Measurements from ENCODE around the gene HDAC9.

HDAC9 gene

GRCh38 chr7:18905316-18905943, 409.9 kb downstream of the HDAC9 start:
- H3K36me3 ChIP-seq (ENCODE audit: control insufficient read depth in 2 of 2, insufficient read depth in 2 of 2, low read length in 2 of 2), result no peaks in the 10 kb centered on the region

DNA sequence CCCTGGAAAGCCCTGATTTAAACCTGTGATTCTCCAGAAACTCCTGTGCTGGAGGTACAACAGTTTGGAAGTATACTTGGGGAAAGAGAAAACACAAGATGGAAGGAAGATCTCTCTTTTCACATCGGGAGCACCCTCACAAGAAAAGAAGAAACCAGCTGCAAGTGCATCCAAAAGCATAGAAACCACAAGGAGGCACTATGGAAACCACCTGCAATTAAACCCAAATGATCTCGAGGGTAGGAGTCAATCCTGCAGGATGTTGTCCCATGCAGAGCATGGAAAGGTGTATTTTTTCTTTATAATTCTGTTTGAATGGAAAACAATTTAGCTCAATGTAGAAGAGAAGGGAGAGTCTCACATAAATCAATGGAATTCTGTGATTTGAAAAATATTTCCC, 411.4 kb downstream of the HDAC9 start:
- Histone ChIP-seq H3K36me3 (ENCODE audit: control insufficient read depth in 2 of 2, insufficient read depth in 2 of 2, low read length in 2 of 2) (no peaks in the 10 kb centered on the region), H3K9ac (ENCODE audit: low read length in 2 of 2) (no peak overlapping the region), H3K27me3 (ENCODE audit: control insufficient read depth in 1 of 2, insufficient read depth in 2 of 2, low read length in 2 of 2) (no peaks in the 10 kb centered on the region), H3K4me3 (ENCODE audit: low read length in 2 of 2) (no peak overlapping the region), H3K27ac (ENCODE audit: low read length) (no peak overlapping the region), H3K4me1 (ENCODE audit: control insufficient read depth, insufficient read depth, low read length) (no peaks in the 10 kb centered on the region), H3K9me3 (ENCODE audit: control insufficient read depth in 2 of 2, low read length in 2 of 2) (no peaks in the 10 kb centered on the region)

More at GRCh38 chr7:18905316-18905943, 409.9 kb downstream of the HDAC9 start:
- Histone ChIP-seq H3K9ac (ENCODE audit: low read length in 2 of 2) (no peak overlapping the region), H3K4me3 (ENCODE audit: low read length in 2 of 2) (no peak overlapping the region), H3K9me3 (ENCODE audit: control insufficient read depth in 2 of 2, low read length in 2 of 2) (no peaks in the 10 kb centered on the region), H3K27me3 (ENCODE audit: control insufficient read depth in 1 of 2, insufficient read depth in 2 of 2, low read length in 2 of 2) (no peaks in the 10 kb centered on the region), H3K4me1 (ENCODE audit: control insufficient read depth, insufficient read depth, low read length) (no peaks in the 10 kb centered on the region), H3K27ac (ENCODE audit: low read length) (no peak overlapping the region)

DNA sequence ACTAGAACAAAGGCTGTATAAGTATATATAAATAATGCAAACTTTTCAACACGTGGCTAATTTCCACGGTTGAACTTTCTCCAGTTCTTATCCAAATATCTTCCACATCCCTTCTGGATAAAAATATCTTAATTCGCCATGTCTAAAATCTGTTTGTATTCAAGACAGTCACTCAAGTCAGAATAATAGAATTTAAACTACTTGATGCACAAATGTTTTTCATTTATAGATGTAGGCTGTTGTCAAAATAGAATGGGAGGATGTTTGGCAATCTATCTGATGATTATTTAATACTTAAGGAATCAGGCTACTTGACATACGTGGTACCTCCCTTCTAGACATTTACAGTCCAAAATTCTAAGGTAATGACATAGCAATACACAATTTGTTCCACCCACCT, 417.6 kb downstream of the HDAC9 start:
- no peak overlapping the region for H3K9ac ChIP-seq (ENCODE audit: low read length in 2 of 2)
- H3K9me3 ChIP-seq (ENCODE audit: control insufficient read depth in 2 of 2, low read length in 2 of 2), result no peaks in the 10 kb centered on the region
- H3K27ac ChIP-seq (ENCODE audit: low read length), result no peak overlapping the region
- H3K27me3 ChIP-seq (ENCODE audit: control insufficient read depth in 1 of 2, insufficient read depth in 2 of 2, low read length in 2 of 2), result no peaks in the 10 kb centered on the region
- H3K36me3 ChIP-seq (ENCODE audit: control insufficient read depth in 2 of 2, insufficient read depth in 2 of 2, low read length in 2 of 2), result no peaks in the 10 kb centered on the region
- no peak overlapping the region for H3K4me3 ChIP-seq (ENCODE audit: low read length in 2 of 2)
- H3K4me1 ChIP-seq (ENCODE audit: control insufficient read depth, insufficient read depth, low read length), result no peaks in the 10 kb centered on the region

GRCh38 chr7:18916826-18917225, 421.3 kb downstream of the HDAC9 start:
- Histone ChIP-seq H3K9ac (ENCODE audit: low read length in 2 of 2) (no peak overlapping the region), H3K36me3 (ENCODE audit: control insufficient read depth in 2 of 2, insufficient read depth in 2 of 2, low read length in 2 of 2) (no peaks in the 10 kb centered on the region), H3K27ac (ENCODE audit: low read length) (no peak overlapping the region), H3K27me3 (ENCODE audit: control insufficient read depth in 1 of 2, insufficient read depth in 2 of 2, low read length in 2 of 2) (no peaks in the 10 kb centered on the region), H3K4me3 (ENCODE audit: low read length in 2 of 2) (no peak overlapping the region), H3K4me1 (ENCODE audit: control insufficient read depth, insufficient read depth, low read length) (no peaks in the 10 kb centered on the region), H3K9me3 (ENCODE audit: control insufficient read depth in 2 of 2, low read length in 2 of 2) (no peaks in the 10 kb centered on the region)

GRCh38 chr7:18927134-18927533, 431.6 kb downstream of the HDAC9 start:
- H3K27me3 ChIP-seq (ENCODE audit: control insufficient read depth in 1 of 2, insufficient read depth in 2 of 2, low read length in 2 of 2), result no peaks in the 10 kb centered on the region
- no peaks in the 10 kb centered on the region for H3K9me3 ChIP-seq (ENCODE audit: control insufficient read depth in 2 of 2, low read length in 2 of 2)
- H3K9ac ChIP-seq (ENCODE audit: low read length in 2 of 2), result no peak overlapping the region
- H3K4me1 ChIP-seq (ENCODE audit: control insufficient read depth, insufficient read depth, low read length), result no peaks in the 10 kb centered on the region
- no peak overlapping the region for H3K4me3 ChIP-seq (ENCODE audit: low read length in 2 of 2)
- no peaks in the 10 kb centered on the region for H3K36me3 ChIP-seq (ENCODE audit: control insufficient read depth in 2 of 2, insufficient read depth in 2 of 2, low read length in 2 of 2)
- no peak overlapping the region for H3K27ac ChIP-seq (ENCODE audit: low read length)

- no peaks in the 10 kb centered on the region for H3K27me3 ChIP-seq (ENCODE audit: control insufficient read depth in 1 of 2, insufficient read depth in 2 of 2, low read length in 2 of 2)
- no peaks in the 10 kb centered on the region for H3K36me3 ChIP-seq (ENCODE audit: control insufficient read depth in 2 of 2, insufficient read depth in 2 of 2, low read length in 2 of 2)
- H3K9ac ChIP-seq (ENCODE audit: low read length in 2 of 2), result no peak overlapping the region
- H3K4me1 ChIP-seq (ENCODE audit: control insufficient read depth, insufficient read depth, low read length), result no peaks in the 10 kb centered on the region
- H3K4me3 ChIP-seq (ENCODE audit: low read length in 2 of 2), result no peak overlapping the region
- H3K9me3 ChIP-seq (ENCODE audit: control insufficient read depth in 2 of 2, low read length in 2 of 2), result no peaks in the 10 kb centered on the region
- H3K27ac ChIP-seq (ENCODE audit: low read length), result no peak overlapping the region
Observed at GRCh38 chr7:18936265-18936664, 440.7 kb downstream of the HDAC9 start.

- Histone ChIP-seq H3K4me3 (ENCODE audit: low read length in 2 of 2) (no peak overlapping the region), H3K9ac (ENCODE audit: low read length in 2 of 2) (no peak overlapping the region), H3K27ac (ENCODE audit: low read length) (no peak overlapping the region), H3K36me3 (ENCODE audit: control insufficient read depth in 2 of 2, insufficient read depth in 2 of 2, low read length in 2 of 2) (no peaks in the 10 kb centered on the region), H3K9me3 (ENCODE audit: control insufficient read depth in 2 of 2, low read length in 2 of 2) (no peaks in the 10 kb centered on the region), H3K27me3 (ENCODE audit: control insufficient read depth in 1 of 2, insufficient read depth in 2 of 2, low read length in 2 of 2) (no peaks in the 10 kb centered on the region), H3K4me1 (ENCODE audit: control insufficient read depth, insufficient read depth, low read length) (no peaks in the 10 kb centered on the region)
Observed at GRCh38 chr7:18939771-18940592, 444.4 kb downstream of the HDAC9 start.

DNA sequence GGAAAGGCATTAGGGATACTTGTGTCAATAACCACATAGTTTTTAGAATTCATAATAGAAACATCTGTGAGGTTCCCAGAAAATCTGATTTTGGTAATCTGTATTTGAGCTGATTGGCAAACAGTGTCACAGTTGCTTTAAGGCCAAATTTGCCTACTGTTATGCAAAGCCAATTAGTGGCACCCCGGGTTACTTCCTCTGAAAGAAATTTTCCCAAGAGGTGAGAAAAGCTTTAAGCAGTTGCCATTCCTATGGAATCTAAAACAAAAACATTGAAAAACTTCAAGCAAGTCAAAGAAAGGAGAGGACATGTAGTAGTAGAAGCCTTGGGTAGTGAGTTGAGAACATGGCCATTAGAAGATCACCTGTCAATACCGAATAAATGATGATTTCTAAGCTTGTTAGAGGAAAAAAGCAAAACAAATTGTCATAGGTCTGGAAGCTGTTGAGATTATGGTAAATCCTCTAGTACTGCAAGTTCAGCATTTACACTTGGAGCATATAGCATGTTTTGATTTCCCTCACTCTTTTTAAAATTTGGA, 445.1 kb downstream of the HDAC9 start:
- no peak overlapping the region for H3K4me3 ChIP-seq (ENCODE audit: low read length in 2 of 2)
- H3K9ac ChIP-seq (ENCODE audit: low read length in 2 of 2), result no peak overlapping the region
- no peaks in the 10 kb centered on the region for H3K36me3 ChIP-seq (ENCODE audit: control insufficient read depth in 2 of 2, insufficient read depth in 2 of 2, low read length in 2 of 2)
- no peaks in the 10 kb centered on the region for H3K27me3 ChIP-seq (ENCODE audit: control insufficient read depth in 1 of 2, insufficient read depth in 2 of 2, low read length in 2 of 2)
- no peaks in the 10 kb centered on the region for H3K9me3 ChIP-seq (ENCODE audit: control insufficient read depth in 2 of 2, low read length in 2 of 2)
- H3K4me1 ChIP-seq (ENCODE audit: control insufficient read depth, insufficient read depth, low read length), result no peaks in the 10 kb centered on the region
- H3K27ac ChIP-seq (ENCODE audit: low read length), result no peak overlapping the region

DNA sequence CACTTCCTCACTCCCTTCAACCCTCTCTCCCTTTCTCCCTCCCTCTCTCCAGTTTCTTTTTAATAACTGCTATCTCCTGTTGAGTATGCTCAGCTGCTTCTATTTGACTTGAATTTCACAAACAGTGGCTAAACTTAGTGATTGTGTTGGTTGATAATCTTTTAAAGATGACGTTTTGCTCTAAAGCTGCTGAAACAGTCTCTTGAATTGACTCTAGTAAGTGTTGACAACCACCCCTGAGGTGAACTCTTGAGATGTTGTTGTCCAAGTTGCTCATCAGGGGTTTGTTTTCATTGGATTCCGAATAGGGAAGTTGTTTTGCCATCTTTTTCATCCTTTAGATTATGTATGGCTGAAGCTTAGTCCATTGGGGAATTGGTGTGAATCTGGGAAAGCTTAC, 445.7 kb downstream of the HDAC9 start:
- Histone ChIP-seq H3K27ac (ENCODE audit: low read length) (no peak overlapping the region), H3K9me3 (ENCODE audit: control insufficient read depth in 2 of 2, low read length in 2 of 2) (no peaks in the 10 kb centered on the region), H3K27me3 (ENCODE audit: control insufficient read depth in 1 of 2, insufficient read depth in 2 of 2, low read length in 2 of 2) (no peaks in the 10 kb centered on the region), H3K36me3 (ENCODE audit: control insufficient read depth in 2 of 2, insufficient read depth in 2 of 2, low read length in 2 of 2) (no peaks in the 10 kb centered on the region), H3K9ac (ENCODE audit: low read length in 2 of 2) (no peak overlapping the region), H3K4me1 (ENCODE audit: control insufficient read depth, insufficient read depth, low read length) (no peaks in the 10 kb centered on the region), H3K4me3 (ENCODE audit: low read length in 2 of 2) (no peak overlapping the region)

- H3K9ac ChIP-seq (ENCODE audit: low read length in 2 of 2), result no peak overlapping the region
- H3K27me3 ChIP-seq (ENCODE audit: control insufficient read depth in 1 of 2, insufficient read depth in 2 of 2, low read length in 2 of 2), result no peaks in the 10 kb centered on the region
- no peaks in the 10 kb centered on the region for H3K36me3 ChIP-seq (ENCODE audit: control insufficient read depth in 2 of 2, insufficient read depth in 2 of 2, low read length in 2 of 2)
- H3K4me3 ChIP-seq (ENCODE audit: low read length in 2 of 2), result no peak overlapping the region
- no peaks in the 10 kb centered on the region for H3K4me1 ChIP-seq (ENCODE audit: control insufficient read depth, insufficient read depth, low read length)
- H3K9me3 ChIP-seq (ENCODE audit: control insufficient read depth in 2 of 2, low read length in 2 of 2), result no peaks in the 10 kb centered on the region
- no peak overlapping the region for H3K27ac ChIP-seq (ENCODE audit: low read length)
Observed at GRCh38 chr7:18948521-18948920, 453.0 kb downstream of the HDAC9 start.

- Histone ChIP-seq H3K9me3 (ENCODE audit: control insufficient read depth in 2 of 2, low read length in 2 of 2) (no peaks in the 10 kb centered on the region), H3K36me3 (ENCODE audit: control insufficient read depth in 2 of 2, insufficient read depth in 2 of 2, low read length in 2 of 2) (no peaks in the 10 kb centered on the region), H3K27ac (ENCODE audit: low read length) (no peak overlapping the region), H3K4me1 (ENCODE audit: control insufficient read depth, insufficient read depth, low read length) (no peaks in the 10 kb centered on the region), H3K4me3 (ENCODE audit: low read length in 2 of 2) (no peak overlapping the region), H3K9ac (ENCODE audit: low read length in 2 of 2) (no peak overlapping the region), H3K27me3 (ENCODE audit: control insufficient read depth in 1 of 2, insufficient read depth in 2 of 2, low read length in 2 of 2) (no peaks in the 10 kb centered on the region)
Observed at GRCh38 chr7:18952846-18953245, 457.3 kb downstream of the HDAC9 start.
